ENCODE results near the gene PKN1.

Gene PKN1

DNA sequence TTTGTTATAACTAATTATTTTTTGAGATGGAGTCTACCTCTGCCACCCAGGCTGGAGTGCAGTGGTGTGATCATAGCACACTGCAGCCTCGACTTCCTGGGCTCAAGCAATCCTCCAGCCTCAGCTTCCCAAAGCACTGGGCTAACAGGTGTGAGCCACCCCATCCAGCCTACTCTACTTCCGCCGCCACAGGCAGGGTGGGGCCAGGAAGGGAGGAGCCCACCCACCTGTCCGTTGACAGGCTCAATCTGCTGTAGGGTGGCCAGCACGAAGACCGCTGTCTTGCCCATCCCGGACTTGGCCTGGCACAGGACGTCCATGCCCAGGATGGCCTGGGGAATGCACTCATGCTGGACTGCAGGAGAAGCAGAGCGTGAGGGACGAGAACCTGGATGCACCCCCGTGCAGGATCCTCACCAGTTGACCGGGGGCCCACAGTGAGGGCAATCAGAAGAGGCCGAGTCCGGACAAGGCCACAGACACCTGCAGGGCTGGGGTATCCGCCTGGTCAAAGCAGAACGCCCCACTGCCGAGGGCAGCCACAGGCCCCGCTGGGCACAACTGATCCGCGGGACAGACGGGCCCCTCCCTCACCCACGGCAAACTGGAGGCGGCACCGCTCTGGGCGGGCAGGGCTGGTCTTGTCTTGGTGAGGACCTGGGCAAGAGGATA lies 20.6 kb upstream of the PKN1 start:
- TF ChIP-seq, protein P1, sequence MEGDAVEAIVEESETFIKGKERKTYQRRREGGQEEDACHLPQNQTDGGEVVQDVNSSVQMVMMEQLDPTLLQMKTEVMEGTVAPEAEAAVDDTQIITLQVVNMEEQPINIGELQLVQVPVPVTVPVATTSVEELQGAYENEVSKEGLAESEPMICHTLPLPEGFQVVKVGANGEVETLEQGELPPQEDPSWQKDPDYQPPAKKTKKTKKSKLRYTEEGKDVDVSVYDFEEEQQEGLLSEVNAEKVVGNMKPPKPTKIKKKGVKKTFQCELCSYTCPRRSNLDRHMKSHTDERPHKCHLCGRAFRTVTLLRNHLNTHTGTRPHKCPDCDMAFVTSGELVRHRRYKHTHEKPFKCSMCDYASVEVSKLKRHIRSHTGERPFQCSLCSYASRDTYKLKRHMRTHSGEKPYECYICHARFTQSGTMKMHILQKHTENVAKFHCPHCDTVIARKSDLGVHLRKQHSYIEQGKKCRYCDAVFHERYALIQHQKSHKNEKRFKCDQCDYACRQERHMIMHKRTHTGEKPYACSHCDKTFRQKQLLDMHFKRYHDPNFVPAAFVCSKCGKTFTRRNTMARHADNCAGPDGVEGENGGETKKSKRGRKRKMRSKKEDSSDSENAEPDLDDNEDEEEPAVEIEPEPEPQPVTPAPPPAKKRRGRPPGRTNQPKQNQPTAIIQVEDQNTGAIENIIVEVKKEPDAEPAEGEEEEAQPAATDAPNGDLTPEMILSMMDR (conservative IDR thresholded peaks at IDR 0.05; ENCODE audit: low read depth, low read length), result no peak
- DNase-seq (ENCODE audit: low read depth), result no peak
- H3K4me3 ChIP-seq (ENCODE audit: low read length), result no peak overlapping the region

DNA sequence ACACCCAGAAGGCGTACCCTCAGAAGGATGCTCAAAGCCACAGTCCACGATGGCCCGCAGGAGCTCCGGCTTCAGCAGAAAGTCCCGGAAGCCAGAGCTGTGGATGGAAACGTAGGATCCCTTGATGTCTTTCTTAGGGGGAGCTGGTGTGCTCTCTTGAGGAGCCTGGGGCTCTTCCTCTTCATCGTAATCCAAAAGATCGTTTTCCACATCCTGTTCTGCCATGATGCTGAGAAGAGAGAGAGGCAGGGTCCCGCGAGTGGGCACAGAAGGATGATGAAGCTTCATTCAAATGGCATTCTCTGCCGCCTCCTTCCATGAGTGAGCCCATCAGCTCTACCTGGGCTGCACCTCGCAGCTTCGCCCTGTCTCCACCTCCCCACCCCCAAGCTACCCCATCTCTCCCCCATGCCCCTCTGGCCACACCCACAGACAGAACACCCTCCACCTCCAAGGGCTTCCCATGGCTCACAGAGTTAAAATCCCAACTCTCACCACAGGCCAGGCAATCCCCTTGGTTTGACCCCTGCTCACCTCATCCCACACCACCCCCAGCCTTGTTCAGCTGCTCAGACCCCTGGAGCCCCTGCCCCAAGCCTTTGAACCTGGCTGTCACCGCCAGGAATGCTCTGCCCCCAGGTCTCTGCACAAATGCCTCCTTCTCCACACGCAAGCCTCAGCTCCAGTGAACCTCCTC lies 20.0 kb upstream of the PKN1 start:
- DNase-seq (ENCODE audit: low read depth), result no peak
- H3K4me3 ChIP-seq (ENCODE audit: low read length), result no peak overlapping the region
- TF ChIP-seq, protein P1 (conservative IDR thresholded peaks at IDR 0.05; ENCODE audit: low read depth, low read length), result no peak

DNA sequence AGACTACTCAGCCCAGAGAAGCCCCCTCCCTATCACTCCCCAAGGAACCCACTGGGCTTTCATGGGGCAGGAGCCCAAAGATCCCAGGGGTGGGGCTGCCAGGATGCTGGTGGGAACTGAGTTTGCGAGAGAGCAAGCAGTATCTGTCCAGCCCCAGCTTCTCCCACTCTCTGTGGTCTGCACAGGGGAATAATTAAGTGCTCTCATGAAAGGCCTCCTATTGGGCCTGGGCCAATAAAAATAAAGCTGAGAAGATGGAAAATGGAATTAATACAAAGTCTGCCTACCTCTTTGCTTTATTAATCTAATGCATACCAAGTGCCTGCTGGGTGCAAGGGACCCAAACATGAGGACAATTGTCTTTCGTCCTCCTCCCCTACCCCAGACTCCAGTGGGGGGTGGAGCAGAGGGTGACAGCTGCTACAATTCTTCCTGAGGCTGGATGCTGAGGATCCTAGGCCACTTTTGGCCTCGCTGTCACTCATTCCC lies 19.4 kb upstream of the PKN1 start:
- DNase-seq (ENCODE audit: low read depth), result no peak
- no peak overlapping the region for H3K4me3 ChIP-seq (ENCODE audit: low read length)

DNA sequence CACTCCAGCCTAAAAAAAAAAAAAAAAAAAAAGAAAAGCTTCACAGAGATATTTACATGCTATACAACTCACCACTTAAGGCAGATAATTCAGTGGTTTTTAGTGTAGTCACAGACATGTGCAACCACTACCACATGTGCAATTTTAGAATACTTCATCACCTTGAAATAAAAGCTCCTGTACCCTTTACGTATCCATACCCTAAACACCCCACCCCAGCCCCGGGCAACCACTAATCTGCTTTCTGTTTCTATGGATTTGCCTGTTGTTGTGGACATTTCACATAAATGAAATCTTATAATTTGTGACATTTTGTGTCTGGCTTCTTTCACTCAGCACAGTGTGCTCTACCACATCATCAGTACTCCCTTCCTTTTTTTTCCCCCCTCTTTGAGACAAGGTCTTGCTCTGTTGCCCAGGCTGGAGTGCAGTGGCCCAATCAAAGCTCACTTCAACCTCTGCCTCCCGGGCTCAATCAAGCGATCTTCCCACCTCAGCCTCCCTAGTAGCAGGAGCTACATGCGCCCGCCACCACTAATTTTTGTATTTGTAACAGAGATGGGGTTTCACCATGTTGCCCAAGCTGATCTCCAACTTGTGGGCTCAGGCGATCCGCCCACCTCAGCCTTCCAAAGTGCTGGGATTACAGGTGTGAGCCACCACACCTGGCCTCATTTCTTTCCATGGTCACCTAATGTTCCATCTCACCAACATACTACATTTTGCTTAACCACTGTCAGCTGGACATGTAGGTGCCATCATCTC lies 18.0 kb upstream of the PKN1 start:
- TF ChIP-seq, protein P1 (conservative IDR thresholded peaks at IDR 0.05; ENCODE audit: low read depth, low read length), result no peak
- no peak for DNase-seq (ENCODE audit: low read depth)
- H3K4me3 ChIP-seq (ENCODE audit: low read length), result no peak overlapping the region

More for the DNA sequence above, 19.4 kb upstream of the PKN1 start:
- TF ChIP-seq, protein P1 (conservative IDR thresholded peaks at IDR 0.05; ENCODE audit: low read depth, low read length), result no peak

DNA sequence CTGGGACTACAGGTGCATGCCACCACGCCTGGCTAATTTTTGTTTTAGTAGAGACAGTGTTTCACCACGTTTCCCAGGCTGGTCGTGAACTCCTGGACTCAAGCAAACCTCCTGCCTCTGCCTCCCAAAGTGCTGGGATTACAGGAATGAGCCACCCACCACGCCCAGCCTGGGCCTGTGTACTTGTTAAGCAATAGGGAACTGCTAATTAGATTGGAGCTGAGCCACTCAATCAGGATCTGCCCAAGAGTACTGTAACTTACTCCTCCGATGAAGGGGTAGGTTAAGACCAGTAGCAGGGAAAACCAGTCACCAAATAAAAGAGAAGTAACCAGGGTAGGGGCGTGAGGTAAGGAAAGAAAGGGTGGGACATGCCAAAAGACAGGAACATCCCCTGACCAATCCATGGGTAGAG lies 16.3 kb upstream of the PKN1 start:
- no peak overlapping the region for H3K4me3 ChIP-seq (ENCODE audit: low read length)
- no peak for DNase-seq (ENCODE audit: low read depth)
- TF ChIP-seq, protein P1 (conservative IDR thresholded peaks at IDR 0.05; ENCODE audit: low read depth, low read length), result no peak

DNA sequence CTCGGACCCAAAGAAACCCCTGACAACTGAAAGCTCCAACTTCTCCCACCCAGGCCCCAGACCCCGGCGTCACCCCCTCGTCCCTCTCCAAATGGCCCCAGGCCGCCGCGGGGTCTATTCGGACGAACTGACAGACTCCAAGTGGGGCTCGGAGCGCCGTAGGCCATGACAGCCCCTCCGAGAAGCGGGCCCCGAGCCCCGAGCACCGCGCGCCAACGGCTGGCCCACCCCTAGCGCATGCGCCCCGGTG lies 14.3 kb upstream of the PKN1 start:
- peak overlapping the region; percentile 90 for H3K4me3 ChIP-seq (ENCODE audit: low read length)
- TF ChIP-seq, protein P1 (conservative IDR thresholded peaks at IDR 0.05; ENCODE audit: low read depth, low read length), result no peak
- DNase-seq (ENCODE audit: low read depth), result no peak
